HEK293 (cell line): ENCODE results near the gene SARNP.

Experiments
- BCL11B ChIP-seq: fragments of 450-650 bp; formaldehyde crosslinking; IDR thresholded peaks from 2 replicates; pipeline ENCODE4 v1.5.1; 2016; ENCODE audit warnings: low read depth, missing biosample characterization, missing genetic modification characterization
- BCL6B ChIP-seq: fragments of 450-650 bp; formaldehyde crosslinking; IDR thresholded peaks from 2 replicates; pipeline ENCODE4 v1.5.1; 2017; ENCODE audit warnings: missing biosample characterization, missing genetic modification characterization
- CTCF ChIP-seq: fragments of 450-650 bp; formaldehyde crosslinking; IDR thresholded peaks from 2 replicates; pipeline ENCODE4 v1.5.1; 2016; ENCODE audit warnings: missing biosample characterization, missing genetic modification characterization
- EGR2 ChIP-seq: fragments of 450-650 bp; formaldehyde crosslinking; IDR thresholded peaks from 2 replicates; pipeline ENCODE4 v1.5.1; 2016; ENCODE audit warnings: low read depth, missing biosample characterization, missing genetic modification characterization
- IKZF3 ChIP-seq: fragments of 450-650 bp; IDR thresholded peaks from 2 replicates; pipeline ENCODE4 v1.5.0; 2018; ENCODE audit warnings: missing biosample characterization, mild to moderate bottlenecking, missing genetic modification characterization, moderate library complexity
- KLF8 ChIP-seq: fragments of 450-650 bp; formaldehyde crosslinking; IDR thresholded peaks from 2 replicates; pipeline ENCODE4 v1.5.1; 2016; ENCODE audit warnings: missing biosample characterization, missing genetic modification characterization
- PRDM10 ChIP-seq: fragments of 450-650 bp; formaldehyde crosslinking; IDR thresholded peaks from 2 replicates; pipeline ENCODE4 v1.5.1; 2016; ENCODE audit warnings: missing biosample characterization, missing genetic modification characterization
- PRDM4 ChIP-seq: fragments of 450-650 bp; formaldehyde crosslinking; IDR thresholded peaks from 2 replicates; pipeline ENCODE4 v1.5.1; 2017; ENCODE audit warnings: missing biosample characterization, missing genetic modification characterization
- YY1 ChIP-seq: fragments of 450-650 bp; formaldehyde crosslinking; IDR thresholded peaks from 2 replicates; pipeline ENCODE4 v1.5.1; 2018; ENCODE audit warnings: missing biosample characterization, missing genetic modification characterization
- ZBTB6 ChIP-seq: fragments of 450-650 bp; formaldehyde crosslinking; IDR thresholded peaks from 2 replicates; pipeline ENCODE4 v1.5.1; 2017; ENCODE audit warnings: missing biosample characterization, missing genetic modification characterization
- ZBTB8A ChIP-seq: fragments of 450-650 bp; formaldehyde crosslinking; IDR thresholded peaks from 2 replicates; pipeline ENCODE4 v1.5.1; 2016; ENCODE audit warnings: missing biosample characterization, missing genetic modification characterization
- ZFHX2 ChIP-seq: fragments of 450-650 bp; formaldehyde crosslinking; conservative IDR thresholded peaks from 2 replicates; pipeline ENCODE4 v1.5.1; 2016; ENCODE audit warnings: missing biosample characterization, missing genetic modification characterization
- ZNF10 ChIP-seq: fragments of 450-650 bp; formaldehyde crosslinking; IDR thresholded peaks from 2 replicates; pipeline ENCODE4 v1.5.1; 2017; ENCODE audit warnings: missing biosample characterization, missing genetic modification characterization
- ZNF398 ChIP-seq: fragments of 450-650 bp; formaldehyde crosslinking; IDR thresholded peaks from 2 replicates; pipeline ENCODE4 v1.5.1; 2017; ENCODE audit warnings: missing biosample characterization, missing genetic modification characterization
- ZNF513 ChIP-seq: fragments of 450-650 bp; IDR thresholded peaks from 2 replicates; pipeline ENCODE4 v1.5.1; 2018; ENCODE audit warnings: missing biosample characterization, missing genetic modification characterization
- ZNF549 ChIP-seq: fragments of 450-650 bp; IDR thresholded peaks from 2 replicates; pipeline ENCODE4 v1.5.1; 2018; ENCODE audit warnings: missing biosample characterization, missing genetic modification characterization, mild to moderate bottlenecking, inconsistent platforms, moderate library complexity
- ZNF639 ChIP-seq: fragments of 450-650 bp; formaldehyde crosslinking; IDR thresholded peaks from 2 replicates; pipeline ENCODE4 v1.5.1; 2016; ENCODE audit warnings: missing biosample characterization, missing genetic modification characterization
- ZNF692 ChIP-seq: fragments of 450-650 bp; formaldehyde crosslinking; IDR thresholded peaks from 2 replicates; pipeline ENCODE4 v1.5.1; 2016; ENCODE audit warnings: missing biosample characterization, missing genetic modification characterization
- ZNF747 ChIP-seq: fragments of 450-650 bp; formaldehyde crosslinking; IDR thresholded peaks from 2 replicates; pipeline ENCODE4 v1.5.1; 2016; ENCODE audit warnings: missing biosample characterization, missing genetic modification characterization
- ZNF843 ChIP-seq: fragments of 450-650 bp; formaldehyde crosslinking; IDR thresholded peaks from 2 replicates; pipeline ENCODE4 v1.5.1; 2016; ENCODE audit warnings: missing biosample characterization, missing genetic modification characterization
- ZXDB ChIP-seq: fragments of 450-650 bp; formaldehyde crosslinking; IDR thresholded peaks from 2 replicates; pipeline ENCODE4 v1.5.1; 2016; ENCODE audit warnings: missing biosample characterization, missing genetic modification characterization

Gene SARNP

GRCh38 chr12:55742719-55743405 lies 74.7 kb downstream of the SARNP start, which contains the start of gene GDF11 (continued):
- no peak for TF ChIP-seq ZNF513 (tag by site-specific recombination)
- TF ChIP-seq IKZF3 (tag by site-specific recombination) = peak; percentile 63; the same call in 1 of the 2 replicates
- peak; percentile 55; the same call in 1 of the 2 replicates for TF ChIP-seq ZNF843 (tag by site-specific recombination)
- TF ChIP-seq ZXDB (tag by site-specific recombination) = peak; percentile 63
- no peak for TF ChIP-seq ZNF10 (tag by site-specific recombination)
- TF ChIP-seq ZFHX2 (tag by site-specific recombination) = peak; percentile 84
- TF ChIP-seq ZNF549 = no peak
- peak; percentile 96 for TF ChIP-seq ZNF398 (tag by site-specific recombination)
- TF ChIP-seq YY1 (tag by site-specific recombination) = no peak
- peak; percentile 29; the same call in 1 of the 2 replicates for TF ChIP-seq CTCF (tag by site-specific recombination)
- TF ChIP-seq ZNF692 (tag by site-specific recombination) = peak; percentile 61
- peak; percentile 22; the same call in 1 of the 2 replicates for TF ChIP-seq ZBTB8A (tag by site-specific recombination)
- 0 out of 2 replicates have a peak, but pooled peaks have one; percentile 35 for TF ChIP-seq KLF8
- no peak for TF ChIP-seq ZNF747 (tag by site-specific recombination)
- 0 out of 2 replicates have a peak, but pooled peaks have one; percentile 14 for TF ChIP-seq PRDM4 (tag by site-specific recombination)
- TF ChIP-seq BCL6B = no peak
- TF ChIP-seq BCL11B = peak; percentile 28; the same call in 1 of the 2 replicates
- TF ChIP-seq PRDM10 (tag by site-specific recombination) = 0 out of 2 replicates have a peak, but pooled peaks have one; percentile 15
- TF ChIP-seq ZBTB6 (tag by site-specific recombination) = peak; percentile 79; the same call in 1 of the 2 replicates
- TF ChIP-seq EGR2 = peak; percentile 92
- TF ChIP-seq ZNF639 (tag by site-specific recombination) = 0 out of 2 replicates have a peak, but pooled peaks have one; percentile 43
